Measurements from ENCODE around the gene ZYG11A. TPM values are rescaled to one million over a fixed set of nuclear protein-coding genes. Genes with fewer than 3 reads are reported as not detected.

The ZYG11A gene
- total RNA-seq (2022; extraction: Qiagen RNA extraction): 2.0 to 2.9 TPM (median 2.5 TPM) in 5 replicates

GRCh38 chr1:52842643-52843310 is at the start of gene ZYG11A:
Gene ZYG11A (plus strand): TSS chr1:52842760. CDS start chr1:52842884, 124 bp downstream.

DNA sequence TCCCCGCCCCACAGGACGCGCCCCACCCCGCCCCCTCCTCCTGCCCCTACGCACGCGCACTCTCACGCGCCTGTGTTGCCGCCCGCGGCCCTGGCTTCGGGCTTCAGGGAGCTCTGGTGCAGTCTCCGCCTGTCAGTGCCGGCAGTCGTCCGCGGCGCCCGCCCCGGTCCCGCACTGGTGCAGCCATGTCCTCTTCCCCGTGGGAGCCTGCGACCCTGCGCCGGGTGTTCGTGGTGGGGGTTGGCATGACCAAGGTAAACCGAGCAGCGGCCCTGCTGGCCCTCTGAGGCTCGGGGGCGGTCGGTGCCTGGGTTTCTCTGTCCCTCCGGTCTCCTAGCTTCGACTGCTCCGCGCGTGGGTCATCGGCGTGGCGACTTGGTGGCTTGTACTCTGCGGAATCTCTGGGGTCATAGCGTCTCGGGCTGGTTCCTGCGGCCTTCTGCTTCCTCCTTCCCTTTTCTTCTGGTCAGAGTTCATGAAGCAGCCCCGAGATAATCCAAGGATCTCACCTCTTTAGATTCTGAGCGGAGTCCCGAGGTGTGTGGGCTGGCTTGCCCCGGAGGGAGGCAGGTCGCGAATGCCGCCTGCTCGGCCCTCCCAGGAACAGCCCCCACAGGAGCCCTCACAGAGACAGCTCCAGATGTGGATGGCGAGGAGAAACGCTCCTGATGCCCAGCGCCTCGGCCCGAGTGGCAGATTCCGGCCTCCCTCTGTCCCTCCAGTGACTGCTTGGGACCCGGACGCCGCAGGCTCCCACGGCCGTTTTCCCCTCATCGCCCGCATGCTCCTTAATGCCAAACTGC is 84.9 kb downstream of the ZYG11A start, which contains the start of gene SCP2:
SCP2 (plus strand) TSS at position 65 of the 803 bp plus-strand sequence; CDS start at position 186, 121 bp downstream.

Other genes with a start within 250 kb of the ZYG11A start
- not detected in 5 replicates for gene GPX7, start 240.4 kb upstream of the ZYG11A start, total RNA-seq (2022; extraction: Qiagen RNA extraction)
- gene SHISAL2A, start 209.6 kb upstream of the ZYG11A start, total RNA-seq (2022; extraction: Qiagen RNA extraction): 0.38 to 1.1 TPM (median 0.59 TPM) in 5 replicates
- 20.1 to 31.2 TPM (median 29.4 TPM) in 5 replicates for gene COA7, start 144.4 kb upstream of the ZYG11A start, total RNA-seq (2022; extraction: Qiagen RNA extraction)
- 4.7 to 9.0 TPM (median 7.9 TPM) in 5 replicates for gene ZYG11B, start 116.3 kb upstream of the ZYG11A start, total RNA-seq (2022; extraction: Qiagen RNA extraction)
- 8.8 to 11.7 TPM (median 10.8 TPM) in 5 replicates for gene ECHDC2, start 79.0 kb downstream of the ZYG11A start, total RNA-seq (2022; extraction: Qiagen RNA extraction)
- 48.0 to 69.0 TPM (median 55.9 TPM) in 5 replicates for gene SCP2, start 84.5 kb downstream of the ZYG11A start, total RNA-seq (2022; extraction: Qiagen RNA extraction)
- 0.04 TPM in 1 of 5 replicates, not detected in the others for gene PODN, start 219.5 kb downstream of the ZYG11A start, total RNA-seq (2022; extraction: Qiagen RNA extraction)